K562 (cell line): ENCODE data around the gene VRK2.

ENCODE experiments used
- EZH2 ChIP-seq: IDR thresholded peaks from 2 replicates; pipeline ENCODE4 v1.6.1; 2012; ENCODE audit warnings: low read depth, mild to moderate bottlenecking, inconsistent platforms, low read length, borderline replicate concordance
- JUN ChIP-seq, 2 experiments: sonication (generic) in 1 of 2; formaldehyde crosslinking in 1 of 2; IDR thresholded peaks; 2 replicates each; pipeline versions ENCODE4 v1.6.1 to v1.8.0; 2012 to 2022; ENCODE audit warnings: borderline replicate concordance in 2 of 2, mild to moderate bottlenecking in 2 of 2, improper control_type of control experiment in 1 of 2, low read depth in 1 of 2, low read length in 1 of 2, missing genetic modification reagents in 1 of 2
- KDM5B ChIP-seq: fragments of 200-600 bp; sonication (generic); IDR thresholded peaks from 2 replicates; pipeline ENCODE4 v1.6.1; 2012; ENCODE audit warnings: low read depth, mild to moderate bottlenecking, moderate library complexity, low read length, control low read depth, inconsistent platforms; ENCODE audit not compliant: insufficient replicate concordance
- MYC ChIP-seq, 2 experiments: fragments of 250-450 bp in 1 of 2; sonication (Bioruptor Pico) in 1 of 2; IDR thresholded peaks; 2 replicates each; pipeline versions ENCODE4 v1.5.1 to v1.6.1; 2012 to 2021; ENCODE audit warnings: low read depth in 2 of 2, borderline replicate concordance in 1 of 2, improper control_type of control experiment in 1 of 2, low read length in 1 of 2, mild to moderate bottlenecking in 1 of 2, moderate library complexity in 1 of 2
- MYNN ChIP-seq, 2 experiments: sonication (generic); formaldehyde crosslinking in 1 of 2; IDR thresholded peaks; 2 replicates each; pipeline versions ENCODE4 v1.5.0 to v1.6.1; 2016 to 2020; ENCODE audit warnings: antibody characterized with exemption in 1 of 2, missing genetic modification reagents in 1 of 2
- NFYB ChIP-seq: IDR thresholded peaks from 2 replicates; pipeline ENCODE4 v1.6.1; 2011; ENCODE audit warnings: mild to moderate bottlenecking, moderate library complexity; ENCODE audit not compliant: insufficient read length; ENCODE audit errors: extremely low read depth
- ZNF57 ChIP-seq: fragments of 450-650 bp; formaldehyde crosslinking; IDR thresholded peaks from 2 replicates; pipeline ENCODE4 v1.4.0; 2020; ENCODE audit warnings: mild to moderate bottlenecking, moderate library complexity
- TF ChIP-seq, protein P1 (sequence below), 3 experiments: IDR thresholded peaks in 2 of 3; conservative IDR thresholded peaks in 1 of 3; 2 replicates each; pipeline ENCODE4 v1.5.1; 2011 to 2012; ENCODE audit warnings: low read length in 3 of 3, mild to moderate bottlenecking in 3 of 3, control low read depth in 2 of 3, improper control_type of control experiment in 1 of 3, inconsistent platforms in 1 of 3, low read depth in 1 of 3, mixed read lengths in 1 of 3, moderate library complexity in 1 of 3; ENCODE audit not compliant: insufficient read depth in 2 of 3
- TF ChIP-seq, protein P2 (sequence below), 2 experiments: fragments of 450-650 bp; conservative IDR thresholded peaks; 2 replicates each; pipeline ENCODE4 v1.6.1; 2017; ENCODE audit warnings: mild to moderate bottlenecking in 2 of 2, moderate library complexity in 2 of 2
- TF ChIP-seq, protein P3 (sequence below), 2 experiments: fragments of 450-650 bp; formaldehyde crosslinking in 1 of 2; IDR thresholded peaks; 2 replicates each; pipeline versions ENCODE4 v1.4.0 to v1.6.1; 2014 to 2020; ENCODE audit warnings: mild to moderate bottlenecking in 2 of 2, borderline replicate concordance in 1 of 2, low read depth in 1 of 2

DNA sequence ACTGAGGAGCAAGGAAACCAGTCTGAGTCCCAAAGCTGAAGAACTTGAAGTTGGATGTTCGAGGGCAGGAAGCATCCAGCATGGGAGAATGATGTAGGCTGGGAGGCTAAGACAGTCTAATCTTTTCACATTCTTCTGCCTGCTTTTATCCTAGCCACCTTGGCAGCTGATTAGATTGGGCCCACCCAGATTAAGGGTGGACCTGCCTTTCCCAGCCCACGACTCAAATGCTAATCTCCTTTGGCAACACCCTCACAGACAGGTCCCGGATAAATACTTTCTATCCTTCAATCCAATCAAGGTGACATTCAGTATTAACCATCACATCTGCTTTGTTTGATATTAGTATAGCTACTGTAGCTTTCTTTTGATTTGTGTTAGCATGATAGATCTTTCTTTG, 27.1 kb downstream of the VRK2 start:
- TF ChIP-seq MYNN (IDR thresholded peaks at IDR 0.05) (no peak), MYNN (CRISPR knock-in tag; IDR thresholded peaks at IDR 0.05) (no peak), NFYB (no peak), EZH2 (no peak), KDM5B (no peak), MYC (IDR thresholded peaks at IDR 0.05; ENCODE audit: low read depth, low read length) (no peak), MYC (CRISPR knock-in tag; IDR thresholded peaks at IDR 0.05; ENCODE audit: borderline replicate concordance, low read depth) (no peak), ZNF57 (no peak), JUN (IDR thresholded peaks at IDR 0.05; ENCODE audit: borderline replicate concordance, low read depth, low read length) (no peak), JUN (CRISPR knock-in tag; IDR thresholded peaks at IDR 0.05; ENCODE audit: borderline replicate concordance) (no peak)
- TF ChIP-seq, protein P1, sequence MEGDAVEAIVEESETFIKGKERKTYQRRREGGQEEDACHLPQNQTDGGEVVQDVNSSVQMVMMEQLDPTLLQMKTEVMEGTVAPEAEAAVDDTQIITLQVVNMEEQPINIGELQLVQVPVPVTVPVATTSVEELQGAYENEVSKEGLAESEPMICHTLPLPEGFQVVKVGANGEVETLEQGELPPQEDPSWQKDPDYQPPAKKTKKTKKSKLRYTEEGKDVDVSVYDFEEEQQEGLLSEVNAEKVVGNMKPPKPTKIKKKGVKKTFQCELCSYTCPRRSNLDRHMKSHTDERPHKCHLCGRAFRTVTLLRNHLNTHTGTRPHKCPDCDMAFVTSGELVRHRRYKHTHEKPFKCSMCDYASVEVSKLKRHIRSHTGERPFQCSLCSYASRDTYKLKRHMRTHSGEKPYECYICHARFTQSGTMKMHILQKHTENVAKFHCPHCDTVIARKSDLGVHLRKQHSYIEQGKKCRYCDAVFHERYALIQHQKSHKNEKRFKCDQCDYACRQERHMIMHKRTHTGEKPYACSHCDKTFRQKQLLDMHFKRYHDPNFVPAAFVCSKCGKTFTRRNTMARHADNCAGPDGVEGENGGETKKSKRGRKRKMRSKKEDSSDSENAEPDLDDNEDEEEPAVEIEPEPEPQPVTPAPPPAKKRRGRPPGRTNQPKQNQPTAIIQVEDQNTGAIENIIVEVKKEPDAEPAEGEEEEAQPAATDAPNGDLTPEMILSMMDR (IDR thresholded peaks at IDR 0.05 in 2 of 3, conservative IDR thresholded peaks at IDR 0.05 in 1 of 3; ENCODE audit: insufficient read depth in 2 of 3, low read depth in 1 of 3, low read length in 3 of 3) = no peak
- TF ChIP-seq, protein P2, sequence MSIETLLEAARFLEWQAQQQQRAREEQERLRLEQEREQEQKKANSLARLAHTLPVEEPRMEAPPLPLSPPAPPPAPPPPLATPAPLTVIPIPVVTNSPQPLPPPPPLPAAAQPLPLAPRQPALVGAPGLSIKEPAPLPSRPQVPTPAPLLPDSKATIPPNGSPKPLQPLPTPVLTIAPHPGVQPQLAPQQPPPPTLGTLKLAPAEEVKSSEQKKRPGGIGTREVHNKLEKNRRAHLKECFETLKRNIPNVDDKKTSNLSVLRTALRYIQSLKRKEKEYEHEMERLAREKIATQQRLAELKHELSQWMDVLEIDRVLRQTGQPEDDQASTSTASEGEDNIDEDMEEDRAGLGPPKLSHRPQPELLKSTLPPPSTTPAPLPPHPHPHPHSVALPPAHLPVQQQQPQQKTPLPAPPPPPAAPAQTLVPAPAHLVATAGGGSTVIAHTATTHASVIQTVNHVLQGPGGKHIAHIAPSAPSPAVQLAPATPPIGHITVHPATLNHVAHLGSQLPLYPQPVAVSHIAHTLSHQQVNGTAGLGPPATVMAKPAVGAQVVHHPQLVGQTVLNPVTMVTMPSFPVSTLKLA (conservative IDR thresholded peaks at IDR 0.05) = no peak
- TF ChIP-seq, protein P3, sequence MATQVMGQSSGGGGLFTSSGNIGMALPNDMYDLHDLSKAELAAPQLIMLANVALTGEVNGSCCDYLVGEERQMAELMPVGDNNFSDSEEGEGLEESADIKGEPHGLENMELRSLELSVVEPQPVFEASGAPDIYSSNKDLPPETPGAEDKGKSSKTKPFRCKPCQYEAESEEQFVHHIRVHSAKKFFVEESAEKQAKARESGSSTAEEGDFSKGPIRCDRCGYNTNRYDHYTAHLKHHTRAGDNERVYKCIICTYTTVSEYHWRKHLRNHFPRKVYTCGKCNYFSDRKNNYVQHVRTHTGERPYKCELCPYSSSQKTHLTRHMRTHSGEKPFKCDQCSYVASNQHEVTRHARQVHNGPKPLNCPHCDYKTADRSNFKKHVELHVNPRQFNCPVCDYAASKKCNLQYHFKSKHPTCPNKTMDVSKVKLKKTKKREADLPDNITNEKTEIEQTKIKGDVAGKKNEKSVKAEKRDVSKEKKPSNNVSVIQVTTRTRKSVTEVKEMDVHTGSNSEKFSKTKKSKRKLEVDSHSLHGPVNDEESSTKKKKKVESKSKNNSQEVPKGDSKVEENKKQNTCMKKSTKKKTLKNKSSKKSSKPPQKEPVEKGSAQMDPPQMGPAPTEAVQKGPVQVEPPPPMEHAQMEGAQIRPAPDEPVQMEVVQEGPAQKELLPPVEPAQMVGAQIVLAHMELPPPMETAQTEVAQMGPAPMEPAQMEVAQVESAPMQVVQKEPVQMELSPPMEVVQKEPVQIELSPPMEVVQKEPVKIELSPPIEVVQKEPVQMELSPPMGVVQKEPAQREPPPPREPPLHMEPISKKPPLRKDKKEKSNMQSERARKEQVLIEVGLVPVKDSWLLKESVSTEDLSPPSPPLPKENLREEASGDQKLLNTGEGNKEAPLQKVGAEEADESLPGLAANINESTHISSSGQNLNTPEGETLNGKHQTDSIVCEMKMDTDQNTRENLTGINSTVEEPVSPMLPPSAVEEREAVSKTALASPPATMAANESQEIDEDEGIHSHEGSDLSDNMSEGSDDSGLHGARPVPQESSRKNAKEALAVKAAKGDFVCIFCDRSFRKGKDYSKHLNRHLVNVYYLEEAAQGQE (IDR thresholded peaks at IDR 0.05; ENCODE audit: borderline replicate concordance) = no peak
- TF ChIP-seq, protein P3 (CRISPR knock-in tag; IDR thresholded peaks at IDR 0.05; ENCODE audit: low read depth) = no peak
